Stomach smooth muscle (tissue), 2 donors: ENCODE measurements around the gene CHST15.
A peak's percentile ranks its signal among the peaks of the same experiment; 100 is the strongest.

Source experiments
- H3K27ac ChIP-seq: one replicate; pipeline ENCODE4 v1.7.0; 2013; ENCODE audit warnings: mild to moderate bottlenecking, low read length, inconsistent platforms
- H3K27me3 ChIP-seq, 2 donors: one replicate each; pipeline ENCODE4 v1.7.0; 2013; ENCODE audit warnings: low read length in 2 of 2; ENCODE audit not compliant: insufficient read depth in 2 of 2, control insufficient read depth in 1 of 2
- H3K36me3 ChIP-seq, 2 donors: one replicate each; pipeline ENCODE4 v1.7.0; 2013; ENCODE audit warnings: low read length in 2 of 2; ENCODE audit not compliant: control insufficient read depth in 2 of 2, insufficient read depth in 2 of 2
- H3K4me1 ChIP-seq: one replicate; pipeline ENCODE4 v1.7.0; 2013; ENCODE audit warnings: low read length; ENCODE audit not compliant: control insufficient read depth, insufficient read depth
- H3K4me3 ChIP-seq, 2 donors: one replicate each; pipeline ENCODE4 v1.7.0; 2013; ENCODE audit warnings: low read length in 2 of 2
- H3K9ac ChIP-seq, 2 donors: one replicate each; pipeline ENCODE4 v1.7.0; 2013; ENCODE audit warnings: low read length in 2 of 2, mild to moderate bottlenecking in 1 of 2
- H3K9me3 ChIP-seq, 2 donors: one replicate each; pipeline ENCODE4 v1.7.0; 2013; ENCODE audit warnings: low read length in 2 of 2; ENCODE audit not compliant: control insufficient read depth in 2 of 2
- donor health status: healthy.
- donor health status: Pancreatic carcinoma.

The CHST15 gene

DNA sequence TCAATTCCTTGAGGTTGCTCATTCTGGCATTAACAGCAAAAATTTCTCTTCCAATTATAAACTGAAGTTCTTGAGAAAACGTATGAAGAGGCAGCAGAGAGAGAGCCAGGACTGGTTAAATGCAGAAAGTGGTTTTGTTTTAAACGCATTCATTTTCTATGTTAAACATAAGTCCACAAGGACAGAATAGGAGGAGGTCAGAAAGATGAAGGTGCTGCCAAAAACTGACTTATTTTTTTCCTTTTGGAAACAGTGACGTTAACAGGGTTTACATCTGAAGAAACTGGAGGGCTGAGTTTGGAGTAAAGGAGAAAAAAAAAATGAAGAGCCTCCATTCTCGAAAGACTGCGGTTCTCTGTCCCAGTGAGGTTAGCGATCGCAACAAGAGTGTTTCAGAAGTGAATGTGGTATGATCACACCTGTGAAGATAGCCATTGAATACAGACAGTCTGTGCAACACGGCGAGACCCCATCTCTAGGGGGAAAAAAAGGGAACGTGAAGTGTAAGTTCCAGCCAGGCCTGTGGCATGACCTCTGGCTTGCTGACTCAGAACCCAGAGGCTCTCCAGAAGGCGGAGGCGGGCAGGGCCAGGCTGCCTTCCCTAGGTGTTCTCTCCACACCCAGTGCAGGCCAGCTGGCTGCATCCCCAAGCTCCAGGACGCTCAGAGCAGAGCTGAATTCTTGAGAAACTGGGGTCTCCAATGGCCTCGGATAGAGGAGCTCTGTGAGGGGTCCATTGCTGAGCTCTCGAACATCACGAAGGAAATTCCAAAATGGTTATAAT lies 84.0 kb downstream of the CHST15 start:
- Histone ChIP-seq H3K4me1 (peaks cover 69% of the 10 kb centered on the region), H3K36me3 (peaks cover 23 to 32% of the 10 kb centered on the region in 2 donors), H3K27ac (peak overlapping the region; percentile 97), H3K9ac (peak overlapping the region; percentile 52 to 60), H3K4me3 (no peak overlapping the region), H3K27me3 (no peaks in the 10 kb centered on the region), H3K9me3 (peaks cover 0 to 4% of the 10 kb centered on the region in 2 donors)

DNA sequence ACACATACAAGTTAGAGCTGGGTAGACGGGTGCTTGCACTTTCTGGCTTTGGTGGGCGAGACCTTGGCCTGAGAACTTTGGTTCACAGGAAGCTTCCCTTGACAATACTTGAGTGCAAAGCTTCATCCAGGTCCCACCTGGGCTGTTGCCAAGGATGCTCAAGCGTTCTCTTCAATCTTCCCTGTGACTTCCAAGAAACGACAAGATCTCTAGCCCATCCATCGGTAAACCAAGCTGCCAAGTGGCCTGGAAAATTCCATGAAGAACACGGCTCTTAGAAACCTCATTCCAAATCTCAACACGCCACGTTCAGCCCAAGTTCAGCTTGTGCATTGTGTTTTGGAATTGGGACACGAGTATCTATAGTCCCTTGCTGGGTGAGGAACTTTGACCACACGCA lies 84.7 kb downstream of the CHST15 start:
- Histone ChIP-seq H3K27ac (peak overlapping the region; percentile 97), H3K36me3 (peaks cover 23 to 25% of the 10 kb centered on the region in 2 donors), H3K9ac (peak overlapping the region; percentile 47 to 52), H3K4me3 (peak overlapping the region in 1 of 2 donors; percentile 29), H3K9me3 (peaks cover 0 to under 1% of the 10 kb centered on the region in 2 donors), H3K27me3 (no peaks in the 10 kb centered on the region), H3K4me1 (peaks cover 76% of the 10 kb centered on the region)

DNA sequence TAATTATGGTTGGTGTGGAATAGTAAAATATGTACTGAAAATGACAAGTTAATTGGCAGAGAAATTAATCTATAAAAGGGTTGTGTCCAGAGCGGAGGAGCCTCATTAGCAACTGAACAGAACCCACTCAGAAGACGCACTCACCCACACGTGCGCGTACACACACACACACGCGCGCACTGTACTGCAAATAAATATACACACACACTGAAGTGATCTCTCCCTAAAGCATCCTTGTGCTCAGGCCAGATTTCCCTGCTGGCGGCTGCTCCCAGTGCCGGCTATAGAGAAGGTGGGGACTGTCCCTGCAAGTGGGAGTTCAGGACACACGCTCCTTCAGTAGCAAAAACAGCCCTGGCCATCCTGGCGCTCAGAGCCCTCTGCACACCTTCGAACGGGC lies 85.2 kb downstream of the CHST15 start:
- peak overlapping the region; percentile 97 for H3K27ac ChIP-seq
- peaks cover 20% of the 10 kb centered on the region in 2 donors for H3K36me3 ChIP-seq
- no peaks in the 10 kb centered on the region for H3K27me3 ChIP-seq
- H3K4me1 ChIP-seq = peaks cover 81% of the 10 kb centered on the region
- no peaks in the 10 kb centered on the region for H3K9me3 ChIP-seq
- peak overlapping the region in 1 of 2 donors; percentile 29 for H3K4me3 ChIP-seq
- H3K9ac ChIP-seq = peak overlapping the region in 1 of 2 donors; percentile 47

DNA sequence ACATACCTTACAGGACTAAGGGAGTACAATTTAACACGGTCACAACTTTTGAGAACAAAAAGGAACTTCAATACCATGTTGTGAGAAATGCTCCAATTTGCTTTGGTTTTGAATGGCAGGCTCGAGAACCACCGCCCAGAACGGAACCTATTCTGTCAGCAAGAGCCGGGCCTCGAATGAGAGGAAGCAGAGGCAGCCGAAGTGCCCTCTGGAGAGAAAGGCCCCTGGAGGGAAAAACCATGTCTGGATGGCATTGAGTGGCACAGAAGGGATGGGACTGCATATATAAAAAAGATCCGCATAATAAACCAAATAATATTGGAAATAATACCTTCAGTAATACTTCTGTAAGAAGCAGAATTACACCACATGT lies 85.6 kb downstream of the CHST15 start:
- H3K27ac ChIP-seq = peak overlapping the region; percentile 97
- peaks cover 81% of the 10 kb centered on the region for H3K4me1 ChIP-seq
- H3K9ac ChIP-seq = no peak overlapping the region
- no peak overlapping the region for H3K4me3 ChIP-seq
- no peaks in the 10 kb centered on the region for H3K9me3 ChIP-seq
- H3K27me3 ChIP-seq = no peaks in the 10 kb centered on the region
- peaks cover 16% of the 10 kb centered on the region in 2 donors for H3K36me3 ChIP-seq

DNA sequence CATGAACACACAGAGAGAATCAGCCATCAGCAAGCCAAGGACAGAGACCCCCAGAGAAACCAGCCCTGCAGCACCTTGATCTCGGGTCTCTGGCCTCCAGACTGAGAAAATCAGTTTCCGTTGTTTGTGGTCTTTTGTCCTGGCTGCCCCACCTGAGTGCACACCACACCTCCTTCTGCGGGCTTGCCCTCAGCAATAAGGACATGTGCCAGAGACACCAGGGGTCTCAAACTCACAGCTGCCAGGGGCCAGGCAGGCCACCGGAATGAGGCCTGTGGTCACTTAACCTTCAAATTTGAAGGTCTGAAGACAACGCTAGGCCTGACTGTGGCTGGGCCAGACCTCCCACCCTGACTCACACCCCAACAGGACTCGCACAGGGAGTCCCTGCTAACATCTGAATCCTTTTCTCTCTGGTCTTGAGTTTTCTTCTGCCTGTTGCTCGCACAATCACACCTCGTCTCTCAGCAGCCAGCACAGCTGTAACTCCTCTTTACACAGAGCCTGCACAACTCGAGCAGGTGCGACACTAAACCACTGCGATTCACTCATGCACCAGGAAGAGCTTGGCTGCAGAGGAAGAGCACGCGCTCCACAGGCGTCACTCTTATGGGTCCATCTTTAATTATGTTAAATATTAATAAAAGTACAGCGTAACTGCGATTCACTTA lies 86.2 kb downstream of the CHST15 start:
- Histone ChIP-seq H3K27ac (peak overlapping the region; percentile 97), H3K9me3 (no peaks in the 10 kb centered on the region), H3K27me3 (no peaks in the 10 kb centered on the region), H3K9ac (peak overlapping the region; percentile 36 to 74), H3K36me3 (peaks cover 12% of the 10 kb centered on the region in 2 donors), H3K4me3 (peak overlapping the region in 1 of 2 donors; percentile 19), H3K4me1 (peaks cover 81% of the 10 kb centered on the region)

DNA sequence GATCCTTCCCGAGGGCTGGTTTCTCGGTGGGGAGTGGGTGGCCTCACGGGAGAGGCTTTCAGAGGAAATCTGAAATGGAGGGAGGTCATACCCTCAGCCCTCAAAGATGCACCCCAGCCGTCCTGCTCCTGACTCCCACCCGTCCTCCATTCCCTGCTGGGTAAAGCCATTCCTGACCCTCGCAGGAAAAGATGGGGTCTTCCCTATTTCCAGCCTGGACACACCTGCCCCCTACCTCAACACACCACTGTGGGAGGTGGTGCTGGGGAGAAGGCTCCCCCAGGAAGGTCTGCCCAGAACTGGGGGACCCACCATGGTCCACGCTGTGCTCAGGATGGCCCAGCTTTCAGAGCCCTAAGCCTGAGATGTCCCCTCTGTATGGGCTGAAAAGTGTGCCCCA lies 86.9 kb downstream of the CHST15 start:
- H3K27me3 ChIP-seq = no peaks in the 10 kb centered on the region
- peak overlapping the region; percentile 72 to 74 for H3K9ac ChIP-seq
- no peaks in the 10 kb centered on the region for H3K9me3 ChIP-seq
- H3K4me1 ChIP-seq = peaks cover 78% of the 10 kb centered on the region
- H3K27ac ChIP-seq = peak overlapping the region; percentile 97
- H3K36me3 ChIP-seq = peaks cover 5 to 6% of the 10 kb centered on the region in 2 donors
- H3K4me3 ChIP-seq = peak overlapping the region in 1 of 2 donors; percentile 29

DNA sequence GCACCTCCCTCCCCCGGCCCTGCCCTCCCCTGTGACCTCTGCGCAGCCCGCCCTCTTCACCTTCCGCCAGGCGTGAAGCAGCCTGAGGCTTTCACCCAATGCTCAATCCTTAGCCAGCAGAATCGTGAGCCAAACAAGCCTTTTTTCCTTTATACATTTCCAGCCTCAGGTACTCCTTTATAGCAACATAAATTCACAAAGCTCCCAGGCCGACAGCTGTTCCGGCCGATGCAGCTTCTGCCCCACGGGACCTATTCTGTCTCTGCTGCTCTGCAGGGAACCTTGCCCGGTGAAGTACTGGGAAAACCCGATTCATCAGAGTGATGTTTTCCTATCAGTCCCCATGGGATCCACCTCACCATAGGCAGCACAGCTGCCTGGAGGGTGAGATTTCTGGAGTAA lies 87.4 kb downstream of the CHST15 start:
- Histone ChIP-seq H3K36me3 (peaks cover 4 to 6% of the 10 kb centered on the region in 2 donors), H3K4me1 (peaks cover 77% of the 10 kb centered on the region), H3K27me3 (no peaks in the 10 kb centered on the region), H3K4me3 (peak overlapping the region in 1 of 2 donors; percentile 22), H3K9ac (peak overlapping the region; percentile 72 to 74), H3K9me3 (no peaks in the 10 kb centered on the region), H3K27ac (peak overlapping the region; percentile 97)

DNA sequence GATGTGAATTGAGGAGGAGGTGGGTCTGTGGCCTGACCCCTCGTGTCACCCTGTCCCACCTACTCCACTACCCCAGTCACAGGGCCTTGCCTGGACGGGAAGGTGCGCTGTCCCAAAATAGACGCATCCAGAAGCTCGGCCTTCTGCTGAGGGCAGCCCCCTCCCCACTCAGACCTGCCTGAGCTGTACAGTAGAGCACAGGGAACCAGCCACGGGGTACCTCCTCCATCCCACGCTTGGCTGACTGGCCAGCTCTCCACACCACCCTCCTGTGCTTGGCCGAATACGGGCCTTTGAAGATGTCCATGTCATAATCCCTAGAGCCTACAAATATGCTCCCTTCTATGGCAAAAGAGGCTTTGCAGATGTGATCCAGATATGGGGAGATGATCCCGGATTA lies 88.3 kb downstream of the CHST15 start:
- no peaks in the 10 kb centered on the region for H3K27me3 ChIP-seq
- peak overlapping the region; percentile 97 for H3K27ac ChIP-seq
- peaks cover 70% of the 10 kb centered on the region for H3K4me1 ChIP-seq

DNA sequence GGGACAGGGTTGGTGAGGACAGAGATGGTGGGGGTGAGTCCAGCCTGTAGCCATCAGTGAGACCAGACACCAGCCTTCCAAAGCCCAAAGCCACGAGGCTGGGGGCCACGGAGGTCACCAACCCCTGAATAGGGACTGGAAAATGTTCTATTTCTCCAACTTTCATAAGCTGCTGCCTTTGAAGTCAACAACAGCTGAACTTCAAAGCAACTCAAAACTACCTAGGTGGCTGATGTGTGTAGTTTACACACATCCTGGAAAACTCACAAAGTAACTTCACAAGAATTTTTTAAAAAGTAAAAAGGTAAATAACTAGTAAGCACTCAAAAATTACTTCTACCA lies 88.8 kb downstream of the CHST15 start:
- Histone ChIP-seq H3K27me3 (no peaks in the 10 kb centered on the region), H3K9me3 (no peaks in the 10 kb centered on the region), H3K9ac (no peak overlapping the region), H3K36me3 (peaks cover 0 to 6% of the 10 kb centered on the region in 2 donors), H3K4me1 (peaks cover 65% of the 10 kb centered on the region), H3K27ac (peak overlapping the region; percentile 97), H3K4me3 (no peak overlapping the region)

More for the DNA sequence above, 88.3 kb downstream of the CHST15 start:
- no peak overlapping the region for H3K9ac ChIP-seq
- peaks cover 3 to 6% of the 10 kb centered on the region in 2 donors for H3K36me3 ChIP-seq
- H3K9me3 ChIP-seq = no peaks in the 10 kb centered on the region
- no peak overlapping the region for H3K4me3 ChIP-seq

DNA sequence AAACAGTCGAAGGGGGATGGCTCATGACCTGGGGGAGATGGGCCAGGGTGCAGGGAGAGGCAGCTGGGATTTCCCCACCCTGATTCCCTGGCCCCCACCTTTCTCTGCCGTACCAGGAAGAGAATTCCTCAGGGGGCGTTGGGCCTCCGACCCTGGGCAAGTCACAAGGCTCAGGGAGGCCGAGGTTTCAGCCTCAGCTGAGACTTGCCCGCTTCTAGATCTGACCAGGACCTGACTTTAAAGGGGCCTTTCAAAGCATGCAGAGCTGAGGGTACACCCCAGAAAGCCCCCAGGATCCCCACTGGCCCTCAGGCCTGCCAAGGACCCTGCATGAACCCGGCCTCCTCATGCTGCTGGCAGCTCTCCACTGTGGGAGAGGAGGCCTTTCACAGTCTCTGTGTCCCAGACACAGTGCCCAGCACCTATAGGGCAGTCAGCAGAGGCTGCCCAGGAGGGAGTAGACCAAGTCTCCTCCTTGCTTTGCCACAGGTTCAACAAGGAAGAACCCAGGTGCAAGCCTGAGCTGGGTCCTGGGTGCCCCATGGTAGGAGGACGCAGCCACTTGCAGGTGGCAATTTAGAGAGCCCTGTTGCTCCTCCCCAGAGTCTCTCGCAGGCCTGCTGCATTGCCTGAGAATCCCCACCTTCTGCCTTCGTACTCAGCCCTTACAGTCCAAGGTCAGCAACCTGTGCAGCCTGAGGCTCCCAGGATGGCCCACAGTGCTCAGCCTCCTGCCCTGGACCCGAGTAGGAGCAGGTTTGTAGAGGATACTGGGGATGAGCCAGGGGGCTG lies 89.3 kb downstream of the CHST15 start:
- no peaks in the 10 kb centered on the region for H3K27me3 ChIP-seq
- no peak overlapping the region for H3K4me3 ChIP-seq
- H3K9me3 ChIP-seq = no peaks in the 10 kb centered on the region
- H3K27ac ChIP-seq = peak overlapping the region; percentile 97
- peaks cover 61% of the 10 kb centered on the region for H3K4me1 ChIP-seq
- H3K9ac ChIP-seq = peak overlapping the region in 1 of 2 donors; percentile 42
- peaks cover 0 to 6% of the 10 kb centered on the region in 2 donors for H3K36me3 ChIP-seq
